GM19438 (cell line): ENCODE data around the gene NUCKS1.

Source experiments
- ATAC-seq: cut with Tn5 transposase; IDR thresholded peaks from one replicate; pipeline ENCODE4 v1.9.1; 2021; ENCODE audit warnings: low read depth; ENCODE audit not compliant: unreplicated experiment

NUCKS1 gene

GRCh38 chr1:205750138-205751035 lies at the start of gene NUCKS1:
Gene NUCKS1, minus strand, starts transcription at chr1:205750182. Its CDS starts 209 bp downstream, at chr1:205749973.
- ATAC-seq, result peak; percentile 75

- ATAC-seq, result no peak
These were observed 48.6 kb upstream of the NUCKS1 start for GRCh38 chr1:205798577-205798976.

- no peak for ATAC-seq
These were observed 47.2 kb upstream of the NUCKS1 start for GRCh38 chr1:205797168-205797567.

GRCh38 chr1:205794011-205794730 lies 44.2 kb upstream of the NUCKS1 start:
- no peak for ATAC-seq

- ATAC-seq, result no peak
These were observed 43.1 kb upstream of the NUCKS1 start for GRCh38 chr1:205792961-205793673.

- no peak for ATAC-seq
These were observed 42.5 kb upstream of the NUCKS1 start for GRCh38 chr1:205792481-205792881.

- ATAC-seq, result no peak
These were observed 41.7 kb upstream of the NUCKS1 start for GRCh38 chr1:205791568-205792180.

- no peak for ATAC-seq
These were observed 37.4 kb upstream of the NUCKS1 start for GRCh38 chr1:205787287-205787916.

GRCh38 chr1:205786601-205787000 lies 36.6 kb upstream of the NUCKS1 start:
- no peak for ATAC-seq

- no peak for ATAC-seq
These were observed 35.5 kb upstream of the NUCKS1 start for GRCh38 chr1:205785446-205785845.

- no peak for ATAC-seq
These were observed 33.9 kb upstream of the NUCKS1 start for GRCh38 chr1:205783904-205784303.

GRCh38 chr1:205783433-205783795 lies 33.4 kb upstream of the NUCKS1 start:
- ATAC-seq, result no peak

GRCh38 chr1:205782627-205783432 lies 32.8 kb upstream of the NUCKS1 start:
- no peak for ATAC-seq

GRCh38 chr1:205780335-205780734 lies 30.4 kb upstream of the NUCKS1 start:
- no peak for ATAC-seq

- ATAC-seq, result no peak
These were observed 28.0 kb upstream of the NUCKS1 start for GRCh38 chr1:205777994-205778393.

GRCh38 chr1:205775717-205776056 lies 25.7 kb upstream of the NUCKS1 start:
- no peak for ATAC-seq

GRCh38 chr1:205775015-205775716 lies 25.2 kb upstream of the NUCKS1 start, which contains the start of gene RAB29:
Gene RAB29, minus strand, starts transcription at chr1:205775482. Its CDS starts 526 bp downstream, at chr1:205774956.
- ATAC-seq, result peak; percentile 70

GRCh38 chr1:205774198-205775014 lies 24.4 kb upstream of the NUCKS1 start:
- peak; percentile 53 for ATAC-seq
